Tibial artery (tissue), 4 donors: ENCODE data around the gene CCDC112.
"Not testable (repeated sequence)": the region's sequence is repeated elsewhere in the genome, so short reads cannot be mapped to it uniquely, and the experiment has no call there.

Source experiments
- DNase-seq, 2 donors: peaks; one replicate each; pipeline ENCODE4 v3.0.0-alpha.2; 2019
- H3K27ac ChIP-seq, 2 donors: fragments of 200-600 bp; sonication (generic) in 1 of 2; 1 replicate in 1 of 2; 2 replicates in 1 of 2; pipeline ENCODE4 v1.5.1; 2018 to 2019; ENCODE audit warnings: mild to moderate bottlenecking in 1 of 2
- H3K27me3 ChIP-seq, 2 donors: fragments of 200-600 bp; sonication (generic) in 1 of 2; one replicate each; pipeline versions ENCODE4 v1.5.1 to v1.6.0; 2016 to 2019
- H3K36me3 ChIP-seq, 3 donors: fragments of 200-600 bp; sonication (generic) in 2 of 3; one replicate each; pipeline ENCODE4 v1.5.1; 2016 to 2019; ENCODE audit warnings: mild to moderate bottlenecking in 2 of 3
- H3K4me1 ChIP-seq, 4 donors: fragments of 200-600 bp; sonication (generic) in 2 of 4; 1 replicate in 3 of 4; 2 replicates in 1 of 4; pipeline ENCODE4 v1.5.1; 2016 to 2019
- H3K4me3 ChIP-seq, 2 donors: fragments of 200-600 bp; sonication (generic) in 1 of 2; 1 replicate in 1 of 2; 2 replicates in 1 of 2; pipeline ENCODE4 v1.5.1; 2018 to 2019; ENCODE audit warnings: mild to moderate bottlenecking in 2 of 2
- H3K9me3 ChIP-seq, 3 donors: fragments of 200-600 bp; sonication (generic) in 1 of 3; one replicate each; pipeline ENCODE4 v1.5.1; 2016 to 2019
- CTCF ChIP-seq, 2 experiments: fragments of 200-600 bp in 1 of 2; fragments of 450-650 bp in 1 of 2; IDR thresholded peaks; one replicate each; pipeline ENCODE4 v1.5.1; 2017 to 2019; ENCODE audit warnings: antibody characterized with exemption in 2 of 2, mild to moderate bottlenecking in 1 of 2, moderate library complexity in 1 of 2
- intact Hi-C: fragments of 100-400 bp; cut with DNase I; formaldehyde crosslinking; loops from one replicate; pipeline ENCODE4 v1.15.0; 2023; ENCODE audit warnings: low total_unique reads

CCDC112 gene

DNA sequence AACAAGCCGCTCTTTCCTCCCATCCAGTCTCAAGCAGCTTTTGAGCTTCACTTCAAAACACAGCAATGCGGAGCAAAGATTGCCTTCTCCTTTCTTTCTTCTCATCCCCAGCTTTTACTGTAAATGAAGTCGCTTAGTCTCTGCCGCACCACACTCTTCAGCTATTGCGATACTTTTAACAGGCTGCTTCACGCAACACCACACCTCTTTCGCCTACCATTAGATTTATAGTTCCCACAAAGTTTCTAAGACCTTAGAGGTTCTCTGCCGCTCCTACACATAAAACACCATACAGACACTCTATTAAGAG lies 34.5 kb downstream of the CCDC112 start:
- Histone ChIP-seq H3K27me3 (no peaks in the 10 kb centered on the region), H3K9me3 (no peaks in the 10 kb centered on the region), H3K4me1 (peaks cover 0 to 35% (median 19%) of the 10 kb centered on the region in 4 donors), H3K36me3 (peaks cover 4 to 5% (median 4%) of the 10 kb centered on the region in 3 donors), H3K4me3 (peak overlapping the region; percentile 86 to 96), H3K27ac (peak overlapping the region; percentile 81 to 82)
- TF ChIP-seq CTCF (IDR thresholded peaks at IDR 0.05): no peak
- intact Hi-C loops: no loop called here
- no peak for DNase-seq

DNA sequence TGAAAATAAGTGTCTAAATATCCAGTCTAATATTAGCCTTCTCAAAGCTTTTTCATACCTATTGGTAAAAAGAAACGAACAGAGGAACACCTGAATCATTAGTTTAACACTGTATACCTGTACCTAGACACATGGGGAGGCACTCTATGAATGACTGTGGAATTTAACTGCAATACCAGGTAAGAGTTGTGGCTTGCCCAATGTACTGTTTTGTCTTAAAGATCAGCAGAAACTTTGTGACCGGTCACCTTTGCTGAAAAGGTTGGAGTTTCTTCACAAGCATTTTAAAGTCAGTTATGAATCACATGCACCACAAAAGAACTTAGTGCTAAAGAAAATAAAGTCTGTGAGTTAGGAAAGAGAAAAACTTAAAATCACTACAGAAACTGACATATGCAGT lies 36.2 kb downstream of the CCDC112 start:
- no peak for TF ChIP-seq CTCF (IDR thresholded peaks at IDR 0.05)

GRCh38 chr5:115257981-115258380 lies 38.5 kb downstream of the CCDC112 start:
- Histone ChIP-seq H3K4me3 (no peak overlapping the region), H3K9me3 (no peaks in the 10 kb centered on the region), H3K4me1 (peaks cover 0 to 35% (median 19%) of the 10 kb centered on the region in 4 donors), H3K36me3 (no peaks in the 10 kb centered on the region), H3K27me3 (no peaks in the 10 kb centered on the region), H3K27ac (no peak overlapping the region)
- no peak for TF ChIP-seq CTCF (IDR thresholded peaks at IDR 0.05)
- intact Hi-C loops: no loop called here
- no peak for DNase-seq

More for the DNA sequence above, 36.2 kb downstream of the CCDC112 start:
- Histone ChIP-seq H3K27ac (no peak overlapping the region), H3K9me3 (no peaks in the 10 kb centered on the region), H3K4me3 (no peak overlapping the region), H3K27me3 (no peaks in the 10 kb centered on the region), H3K36me3 (no peaks in the 10 kb centered on the region), H3K4me1 (peaks cover 0 to 35% (median 19%) of the 10 kb centered on the region in 4 donors)
- DNase-seq: no peak
- intact Hi-C loops: no loop called here

GRCh38 chr5:115249379-115249778 lies 47.1 kb downstream of the CCDC112 start:
- intact Hi-C loops, H3K27ac ChIP-seq, H3K36me3 ChIP-seq, DNase-seq, H3K27me3 ChIP-seq, H3K9me3 ChIP-seq, H3K4me3 ChIP-seq, H3K4me1 ChIP-seq: not testable (repeated sequence)

- no peaks in the 10 kb centered on the region for H3K9me3 ChIP-seq
- intact Hi-C loops: loop anchor here (2.0 kb wide), 1 partner anchor 148 kb away; no protein-coding TSS in a partner anchor
- peaks cover 0 to 6% (median 4%) of the 10 kb centered on the region in 3 donors for H3K36me3 ChIP-seq
- H3K4me3 ChIP-seq: no peak overlapping the region
- H3K27ac ChIP-seq: no peak overlapping the region
- H3K4me1 ChIP-seq: peaks cover 0 to 21% (median 10%) of the 10 kb centered on the region in 4 donors
- peak; percentile 71 to 74 for TF ChIP-seq CTCF (IDR thresholded peaks at IDR 0.05)
- DNase-seq: no peak
- H3K27me3 ChIP-seq: no peaks in the 10 kb centered on the region
These were observed 50.0 kb downstream of the CCDC112 start for GRCh38 chr5:115246361-115246991.

DNA sequence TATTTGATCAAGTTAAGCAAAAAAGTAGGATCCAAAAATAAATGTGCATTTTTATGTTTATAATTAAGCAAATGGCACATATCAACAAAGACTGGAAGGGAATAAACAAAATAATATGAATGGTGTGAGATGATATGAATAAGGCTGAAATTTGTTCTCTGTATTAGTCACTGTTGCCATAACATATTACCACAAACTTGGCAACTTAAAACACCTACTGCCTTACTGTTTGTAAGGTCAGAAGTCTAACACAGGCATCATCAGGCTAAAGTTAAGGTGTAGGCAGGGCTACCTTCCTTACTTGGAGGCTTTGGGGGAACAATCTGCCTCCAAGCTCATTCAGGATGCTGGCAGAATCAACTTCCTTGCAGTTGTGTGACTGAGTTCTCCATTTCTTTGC lies 53.0 kb downstream of the CCDC112 start:
- DNase-seq: no peak
- Histone ChIP-seq H3K36me3 (peaks cover 7 to 24% (median 21%) of the 10 kb centered on the region in 3 donors), H3K4me3 (no peak overlapping the region), H3K4me1 (peaks cover 0 to 22% (median 10%) of the 10 kb centered on the region in 4 donors), H3K27me3 (no peaks in the 10 kb centered on the region), H3K9me3 (no peaks in the 10 kb centered on the region), H3K27ac (no peak overlapping the region)
- no peak for TF ChIP-seq CTCF (IDR thresholded peaks at IDR 0.05)
- intact Hi-C loops: no loop called here
